Stimulated activated naive CD8-positive, alpha-beta T cell treated with anti-CD3 and anti-CD28 coated beads, Interleukin-15, Interleukin-2, amounts not matched to agents 100 U/mL and 50 U/mL, for 24 hours (primary cell): ENCODE results near the gene TEX19.

Source experiments
- ATAC-seq: fragments of 150-1000 bp; cut with Tn5 transposase; one replicate; pipeline ENCODE4 v1.10.0; 2021
- DNase-seq: peaks from one replicate; pipeline ENCODE4 v3.0.0; 2021

Gene TEX19

GRCh38 chr17:82390015-82390859 lies 31.2 kb downstream of the TEX19 start:
- no peak for DNase-seq

GRCh38 chr17:82390860-82391435 lies 31.9 kb downstream of the TEX19 start:
- no peak for ATAC-seq
- no peak for DNase-seq

More at GRCh38 chr17:82390015-82390859, 31.2 kb downstream of the TEX19 start:
- ATAC-seq, result no peak

- ATAC-seq (no peak), DNase-seq (no peak)
Observed at GRCh38 chr17:82391496-82392066, 32.5 kb downstream of the TEX19 start.

- DNase-seq (no peak), ATAC-seq (no peak)
Observed at GRCh38 chr17:82392209-82392920, 33.3 kb downstream of the TEX19 start.

GRCh38 chr17:82392941-82393340 lies 33.9 kb downstream of the TEX19 start:
- DNase-seq, result no peak
- no peak for ATAC-seq

DNA sequence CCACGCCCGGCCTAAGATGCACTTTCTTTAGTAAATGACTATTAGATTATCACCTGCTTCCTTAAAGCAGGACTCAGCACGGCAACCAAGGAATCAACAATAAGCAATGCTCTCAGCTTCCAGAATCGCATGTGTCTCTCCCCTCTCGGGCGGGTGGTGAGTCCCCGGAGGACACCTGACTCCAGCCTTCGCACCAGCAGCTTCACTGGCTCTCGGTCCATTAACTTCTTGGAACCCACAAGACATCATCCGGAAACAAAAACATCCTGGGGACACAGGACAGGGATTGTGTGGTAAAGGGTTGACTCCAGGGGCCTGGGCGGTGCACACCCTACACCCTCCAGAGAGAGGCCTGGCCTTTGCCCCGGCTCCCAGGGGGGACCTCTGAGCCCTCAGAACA lies 35.2 kb downstream of the TEX19 start:
- ATAC-seq (no peak), DNase-seq (no peak)

DNA sequence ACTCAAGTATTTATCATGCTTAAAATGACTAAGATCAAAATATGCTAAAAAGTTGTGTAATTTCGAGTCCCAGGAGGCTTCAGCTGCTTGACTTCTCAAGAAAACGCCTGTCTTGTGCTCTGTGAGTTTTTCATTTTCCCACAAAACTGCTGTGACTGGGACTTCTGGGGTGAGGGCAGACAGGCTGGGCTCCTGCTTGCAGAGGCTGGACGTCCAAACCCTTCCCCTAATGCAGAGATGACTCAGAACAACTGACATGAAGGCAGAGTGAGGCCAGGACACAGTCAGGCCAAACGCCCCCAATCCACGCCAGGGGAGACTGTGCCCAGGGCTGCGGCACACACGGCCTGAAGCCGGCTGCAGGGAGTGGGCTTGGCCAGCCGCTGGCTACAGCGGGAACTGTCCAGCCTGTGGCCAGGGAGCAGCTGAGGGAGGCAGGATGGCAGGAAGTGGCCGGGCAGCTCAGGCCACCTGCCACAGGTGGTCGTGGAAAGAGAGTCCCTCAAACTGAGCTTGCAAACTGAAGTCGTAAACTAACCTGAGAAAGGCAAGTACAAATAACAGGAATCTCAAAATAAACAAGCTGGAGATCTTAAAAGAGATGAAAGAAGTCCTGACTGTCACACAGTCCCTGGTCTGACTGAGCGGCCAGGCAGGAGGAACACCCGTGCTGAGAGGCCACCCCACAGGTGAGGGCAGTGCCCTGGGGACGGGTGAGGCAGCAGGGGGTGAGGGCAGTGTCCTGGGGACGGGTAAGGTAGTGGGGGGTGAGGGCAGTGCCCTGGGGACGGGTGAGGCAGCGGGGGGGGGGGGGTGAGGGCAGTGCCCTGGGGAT lies 37.8 kb downstream of the TEX19 start:
- DNase-seq (no peak), ATAC-seq (no peak)

- ATAC-seq, result no peak
- no peak for DNase-seq
Observed at GRCh38 chr17:82397449-82398335, 38.6 kb downstream of the TEX19 start.

- no peak for DNase-seq
- no peak for ATAC-seq
Observed at GRCh38 chr17:82399041-82399441, 40.0 kb downstream of the TEX19 start.

- no peak for DNase-seq
- no peak for ATAC-seq
Observed at GRCh38 chr17:82399601-82400101, 40.6 kb downstream of the TEX19 start.

DNA sequence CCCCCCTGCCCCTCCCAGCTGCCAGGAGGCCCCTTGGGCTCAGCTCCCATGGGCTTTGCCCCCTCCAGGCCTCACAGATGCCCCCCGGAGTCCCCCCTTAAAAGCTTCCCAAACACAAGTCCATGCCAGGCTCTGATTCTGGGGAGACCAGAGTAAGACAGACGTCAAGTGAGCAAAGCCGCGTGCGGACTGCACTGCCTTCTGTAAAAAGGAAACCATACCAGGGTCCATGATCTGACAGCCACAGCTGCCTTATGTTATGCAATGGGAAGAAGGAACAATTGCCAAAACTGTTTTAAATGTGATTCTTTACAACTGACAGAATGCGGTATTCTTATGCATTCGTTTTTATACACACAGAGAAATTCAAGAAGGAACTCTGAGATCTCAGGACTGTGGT lies 41.2 kb downstream of the TEX19 start:
- DNase-seq, result no peak

DNA sequence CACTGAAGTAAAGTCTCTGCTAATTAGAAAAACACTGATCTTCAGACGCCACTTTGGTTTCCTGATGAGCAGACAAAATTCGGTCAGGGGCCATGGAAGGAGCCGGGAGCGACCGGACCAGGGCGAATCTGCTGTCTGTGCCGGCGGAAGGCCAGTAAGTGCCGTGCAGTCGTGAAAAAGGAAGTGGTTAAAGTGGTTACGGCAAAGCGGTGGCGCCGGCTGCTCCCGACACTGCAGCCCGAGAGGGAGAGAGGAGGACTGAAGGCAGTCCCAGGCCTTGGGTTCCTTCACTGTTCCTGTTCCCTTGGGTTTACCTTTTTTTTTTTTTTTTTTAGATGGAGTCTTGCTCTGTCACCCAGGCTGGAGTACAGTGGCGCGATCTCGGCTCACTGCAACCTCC lies 41.8 kb downstream of the TEX19 start:
- peak; percentile 74 for ATAC-seq
- peak; percentile 69 for DNase-seq

More for the DNA sequence above, 41.2 kb downstream of the TEX19 start:
- ATAC-seq, result no peak

- DNase-seq (no peak), ATAC-seq (no peak)
Observed at GRCh38 chr17:82402865-82403264, 43.8 kb downstream of the TEX19 start.

DNA sequence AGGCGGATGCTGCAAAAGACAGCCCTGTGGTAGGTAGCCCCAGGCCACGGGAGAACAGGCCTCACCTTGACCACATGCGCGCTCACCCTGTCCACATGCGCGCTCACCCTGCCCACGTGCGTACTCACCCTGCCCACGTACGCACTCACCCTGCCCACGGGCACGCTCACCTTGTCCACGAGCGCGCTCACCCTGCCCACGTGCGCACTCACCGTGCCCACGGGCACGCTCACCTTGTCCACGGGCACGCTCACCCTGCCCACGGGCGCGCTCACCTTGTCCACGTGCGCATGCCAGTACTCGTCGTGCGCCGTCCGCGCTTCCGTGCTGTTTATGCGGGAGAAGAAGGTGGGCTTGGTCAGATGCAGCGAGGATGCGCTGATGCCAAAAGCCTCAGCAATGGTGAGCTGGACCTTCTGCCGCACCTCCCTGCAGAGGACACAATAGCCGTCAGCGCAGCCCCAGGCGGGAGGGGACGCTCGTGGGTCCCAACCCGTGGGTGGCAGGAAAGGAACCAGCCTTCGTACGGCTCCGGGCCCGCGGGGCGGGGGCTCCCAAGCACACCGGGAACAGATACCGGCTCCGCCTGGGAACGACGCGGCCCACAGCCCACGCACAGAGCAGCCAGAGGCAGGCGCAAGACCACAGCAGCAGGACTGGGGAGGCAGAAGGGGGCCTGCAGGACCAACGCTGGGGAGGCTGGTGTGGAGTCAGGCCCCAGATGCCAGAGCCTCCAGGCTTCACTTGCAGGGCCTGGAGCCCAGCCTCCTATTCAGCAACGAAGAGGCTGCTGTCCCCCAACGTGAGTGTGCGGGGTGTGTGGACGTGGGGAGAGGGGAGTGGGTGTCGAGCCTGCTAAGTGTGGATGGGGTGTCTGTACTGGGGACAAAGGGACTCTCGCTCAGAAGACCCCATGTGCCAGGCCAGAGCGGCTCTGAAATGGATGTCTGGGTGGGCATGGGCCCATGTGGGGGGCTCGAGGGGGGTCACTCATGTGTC lies 44.9 kb downstream of the TEX19 start:
- DNase-seq (no peak), ATAC-seq (no peak)

DNA sequence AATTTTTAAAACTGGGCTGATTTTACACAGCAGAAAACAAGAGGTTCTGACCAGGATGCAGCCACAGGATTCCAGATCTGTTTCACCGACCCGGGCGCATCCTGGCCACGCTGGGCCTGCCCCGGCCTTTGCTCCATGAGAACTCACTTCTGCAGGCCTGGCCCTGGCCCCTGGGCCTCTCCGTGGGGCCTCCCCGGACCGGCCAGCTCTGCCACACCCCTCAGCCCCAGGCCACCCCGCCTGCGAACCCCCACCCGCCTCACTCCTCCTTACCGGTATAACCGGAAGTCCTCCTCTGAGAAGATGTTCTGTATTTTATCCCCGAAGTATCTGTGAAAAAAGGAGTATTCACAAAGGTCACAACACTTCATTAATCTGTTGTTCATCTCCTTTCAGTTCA lies 46.0 kb downstream of the TEX19 start:
- ATAC-seq (no peak), DNase-seq (no peak)

- DNase-seq (no peak), ATAC-seq (no peak)
Observed at GRCh38 chr17:82406131-82406671, 47.2 kb downstream of the TEX19 start.

DNA sequence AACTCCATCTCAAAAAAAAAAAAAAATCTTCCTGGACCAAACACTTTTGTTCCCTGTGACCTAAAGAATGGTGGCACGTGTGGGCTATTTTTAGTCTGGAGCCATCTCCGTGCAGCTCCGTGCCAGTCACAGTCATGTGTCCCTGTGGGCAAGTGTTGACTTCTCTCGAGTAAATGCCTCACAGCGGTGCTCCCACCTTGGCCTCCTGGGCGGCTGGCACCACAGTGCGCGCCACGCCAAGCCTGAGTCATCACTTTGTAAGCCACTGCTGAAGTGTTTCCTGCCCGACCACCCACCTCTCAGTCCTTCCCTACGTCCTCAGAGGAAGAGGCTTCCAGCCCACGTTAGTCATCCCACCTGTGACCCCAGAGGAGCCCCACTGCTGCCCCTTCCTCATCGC lies 48.2 kb downstream of the TEX19 start:
- ATAC-seq (peak; percentile 68), DNase-seq (peak; percentile 17)

DNA sequence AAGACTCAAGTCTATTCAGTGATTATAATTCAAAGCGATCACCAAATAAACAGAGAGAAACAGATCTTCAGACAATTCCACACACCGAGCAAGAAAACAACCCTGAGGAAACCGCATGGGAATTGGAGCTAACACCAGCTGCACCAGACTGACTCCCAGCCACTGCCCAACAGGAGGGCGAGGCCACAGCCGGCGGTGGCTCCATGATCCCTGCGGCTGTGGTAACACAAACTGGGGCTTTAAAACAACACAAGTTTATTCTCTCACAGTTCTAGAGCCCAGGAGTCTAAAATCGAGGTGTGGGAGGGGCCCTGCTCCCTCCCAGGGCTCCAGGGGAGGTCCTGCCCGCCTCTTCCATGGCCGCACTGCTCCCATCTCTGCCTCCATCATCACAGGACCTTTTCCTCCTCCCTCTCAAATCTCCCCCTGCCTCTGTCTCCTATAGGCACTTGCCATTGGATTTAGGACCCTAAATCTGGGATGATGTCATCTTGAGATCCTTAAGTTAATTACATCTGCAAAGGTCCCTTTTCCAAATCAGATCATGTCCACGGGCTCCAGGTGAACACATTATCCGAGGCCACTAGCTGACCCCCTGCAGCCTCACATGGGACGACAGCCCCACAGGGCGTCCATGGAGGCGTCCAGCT lies 49.4 kb downstream of the TEX19 start:
- ATAC-seq, result no peak

DNA sequence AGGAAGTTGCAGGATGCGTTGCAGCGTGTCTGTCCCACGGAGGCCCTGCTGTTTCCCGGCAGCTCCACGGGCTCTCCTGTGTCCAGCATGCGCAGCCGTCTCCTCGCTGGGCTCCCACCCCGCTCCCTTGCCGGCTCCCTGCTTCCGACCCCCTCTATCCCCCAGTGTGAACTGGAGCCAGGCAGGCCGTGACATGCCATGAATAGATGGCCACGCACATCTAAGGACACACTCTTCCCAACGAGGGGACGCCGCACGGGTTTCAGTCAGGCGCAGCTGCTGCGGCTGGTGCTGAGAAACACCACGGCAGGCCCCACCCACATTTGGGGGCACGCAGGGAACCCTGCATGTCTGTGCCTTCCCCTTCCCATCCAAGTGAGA lies 49.9 kb downstream of the TEX19 start:
- no peak for ATAC-seq
- no peak for DNase-seq

More for the DNA sequence above, 49.4 kb downstream of the TEX19 start:
- DNase-seq, result no peak
